AG09319 (cell line): ENCODE measurements around the gene NGEF.

Source experiments
- DNase-seq: peaks from one replicate; pipeline ENCODE4 v3.0.0-alpha.2; 2010; ENCODE audit warnings: low read depth; ENCODE audit errors: extremely low read depth
- CTCF ChIP-seq: IDR thresholded peaks from 2 replicates; pipeline ENCODE4 v1.5.1; 2011; ENCODE audit warnings: low read depth, mild to moderate bottlenecking, inconsistent platforms, low read length, moderate library complexity

The NGEF gene

DNA sequence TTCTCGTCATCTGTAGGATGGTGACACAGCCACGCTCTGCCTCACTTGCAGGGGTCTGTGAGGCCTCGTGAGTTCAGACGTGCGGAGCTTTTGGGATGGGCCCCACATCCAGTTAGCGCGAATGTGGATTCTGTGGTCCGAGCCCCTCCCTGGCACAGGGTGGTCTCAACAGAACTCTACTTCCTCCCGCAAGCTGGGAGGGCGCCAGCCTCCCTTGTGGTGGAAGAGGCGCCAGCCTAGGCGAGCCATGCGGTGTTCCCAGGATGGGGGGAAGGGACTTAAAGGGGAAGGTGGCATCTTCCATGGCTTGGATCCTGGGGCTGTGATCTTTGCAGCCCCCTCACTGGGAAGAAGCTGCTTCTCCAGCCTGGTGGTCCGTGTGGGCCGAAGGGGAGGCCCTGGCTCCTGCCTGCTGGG is 141.6 kb downstream of the NGEF start:
- no peak for TF ChIP-seq CTCF
- no peak for DNase-seq

DNA sequence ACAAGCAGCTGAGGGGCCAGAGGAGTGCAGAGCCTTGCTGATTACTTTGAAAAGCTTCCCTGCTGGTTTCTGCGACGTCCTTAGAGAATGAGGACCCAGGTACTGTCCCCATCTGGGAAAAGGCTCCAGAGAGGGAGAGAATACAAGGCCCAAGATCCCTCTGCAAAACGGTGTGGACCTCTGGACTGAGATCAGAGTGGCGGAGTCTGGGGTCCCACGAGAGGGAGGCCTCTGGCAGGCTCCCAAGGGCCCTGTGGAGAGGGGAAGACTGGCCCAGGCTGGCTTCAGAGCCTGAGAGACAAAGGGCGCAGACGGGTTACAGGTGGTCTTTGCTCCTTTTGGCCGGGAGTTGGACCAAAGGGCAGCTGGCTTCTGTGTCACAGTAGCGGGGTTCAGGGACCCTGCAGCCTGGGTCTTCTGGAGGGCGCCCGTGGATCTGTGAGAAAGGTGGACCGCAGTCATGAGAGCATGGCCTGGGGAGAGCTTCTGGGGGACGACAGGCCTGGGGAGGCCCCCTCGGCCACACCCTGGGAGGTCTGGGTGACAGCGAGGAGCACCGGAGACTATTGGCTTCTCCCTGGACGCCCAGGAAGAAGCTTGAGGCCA is 142.2 kb downstream of the NGEF start:
- no peak for DNase-seq
- no peak for TF ChIP-seq CTCF

- TF ChIP-seq CTCF, result no peak
- no peak for DNase-seq
Observed at GRCh38 chr2:232870018-232870765, 142.9 kb downstream of the NGEF start, which contains the start of gene SNORC. Gene SNORC, plus strand, starts transcription at chr2:232870264. Its CDS starts 78 bp downstream, at chr2:232870342.

- no peak for TF ChIP-seq CTCF
Observed at GRCh38 chr2:232869138-232870017, 143.7 kb downstream of the NGEF start.

DNA sequence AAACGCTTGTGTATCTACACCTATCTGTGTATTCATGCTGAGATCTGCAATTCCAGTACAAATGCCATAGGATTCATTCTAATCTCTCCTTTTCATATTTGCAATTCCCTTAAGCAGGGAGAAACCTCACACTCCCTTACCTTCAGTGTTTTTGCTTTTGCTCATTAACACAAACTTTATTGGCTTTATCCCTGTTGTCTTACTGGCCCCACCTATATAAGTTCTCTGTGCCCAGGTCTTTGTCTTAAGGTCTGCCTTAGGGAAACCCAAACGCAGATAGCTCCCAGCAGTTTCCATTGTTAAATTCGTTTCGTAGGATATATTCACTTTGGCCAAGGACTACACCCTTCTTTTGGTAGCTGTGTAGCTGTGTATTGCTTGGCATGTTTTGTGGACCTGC is 147.0 kb downstream of the NGEF start:
- no peak for DNase-seq

More at GRCh38 chr2:232869138-232870017, 143.7 kb downstream of the NGEF start:
- no peak for DNase-seq

GRCh38 chr2:232865165-232865564 is 147.9 kb downstream of the NGEF start:
- TF ChIP-seq CTCF, result no peak

More for the DNA sequence above, 147.0 kb downstream of the NGEF start:
- no peak for TF ChIP-seq CTCF

GRCh38 chr2:232863996-232864395 is 149.1 kb downstream of the NGEF start:
- no peak for DNase-seq
- TF ChIP-seq CTCF, result no peak

More at GRCh38 chr2:232865165-232865564, 147.9 kb downstream of the NGEF start:
- DNase-seq, result no peak
